SHP77 (cell line): ENCODE data around the gene YARS1.

ENCODE experiments used
- DNase-seq, 2 experiments: peaks; one replicate each; lab custom pipeline; 2025; lab: John Stamatoyannopoulos, UW

Gene YARS1

DNA sequence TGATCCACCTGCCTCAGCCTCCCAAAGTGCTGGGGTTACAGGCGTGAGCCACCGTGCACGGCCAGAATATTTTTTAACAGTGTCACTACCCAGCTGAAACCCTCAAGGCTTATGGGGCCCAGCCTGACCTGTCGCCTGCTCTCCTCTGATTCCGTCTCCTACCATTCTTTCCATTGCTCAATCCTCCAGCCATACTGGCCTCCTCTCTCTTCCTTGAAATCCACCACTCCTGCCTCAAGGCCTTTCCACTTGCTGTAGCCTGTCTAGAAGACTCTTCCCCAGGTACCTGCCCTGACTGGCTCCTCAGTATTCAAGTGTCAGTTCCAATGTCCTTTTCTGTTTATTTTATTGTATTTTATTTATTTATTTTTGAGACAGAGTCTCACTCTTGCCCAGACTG lies 53.9 kb downstream of the YARS1 start:
- no peak for DNase-seq

DNA sequence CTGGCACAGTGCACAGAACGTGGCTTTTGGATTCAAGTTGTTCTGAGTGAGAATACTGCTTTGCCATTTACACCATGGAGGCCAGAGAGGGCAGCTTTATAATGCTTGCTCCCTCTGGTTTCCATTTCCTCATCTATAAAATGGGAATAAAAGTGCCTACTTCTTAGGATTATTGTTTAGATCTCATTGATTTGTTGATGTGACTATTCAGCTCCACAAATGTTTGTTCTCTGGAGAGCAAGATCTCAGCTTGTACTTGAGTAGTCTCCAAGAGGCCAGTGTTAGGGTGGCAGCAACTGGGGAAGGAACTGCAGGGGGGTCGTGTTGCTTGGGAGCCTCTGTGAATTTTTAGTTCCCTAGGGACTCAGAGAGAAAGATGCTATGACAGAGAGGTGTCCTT lies 55.2 kb downstream of the YARS1 start:
- no peak for DNase-seq

DNA sequence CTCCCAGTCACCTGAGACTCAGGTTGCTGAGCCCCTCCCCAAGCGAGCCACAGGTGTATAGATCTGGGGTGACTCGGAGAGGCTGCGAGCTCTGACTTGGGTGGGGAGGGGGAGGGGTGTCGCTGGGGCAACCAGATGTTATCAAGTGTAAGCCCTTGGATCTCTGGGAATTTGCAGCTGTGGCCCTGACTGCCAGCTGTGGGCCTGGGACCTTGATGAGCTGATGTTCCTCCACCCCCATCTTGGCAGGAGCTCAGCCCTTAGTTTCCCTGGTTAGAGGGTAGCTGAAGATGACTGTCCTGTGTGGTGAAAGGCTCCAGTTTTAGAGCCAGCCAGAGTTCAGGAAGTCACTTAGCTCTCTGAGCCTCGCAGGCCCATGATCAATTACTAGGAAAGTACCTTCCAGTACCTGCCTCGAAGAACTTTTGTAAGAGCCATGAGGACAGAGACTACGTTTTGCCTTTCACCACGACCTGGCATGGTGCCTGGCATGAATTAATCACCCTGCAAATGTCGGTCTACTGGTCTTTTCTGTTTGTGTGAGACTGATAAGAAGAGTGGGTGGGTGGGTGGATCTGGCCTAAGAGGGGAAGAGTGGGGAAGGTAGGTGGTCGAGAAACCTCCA lies 55.8 kb downstream of the YARS1 start:
- no peak for DNase-seq

DNA sequence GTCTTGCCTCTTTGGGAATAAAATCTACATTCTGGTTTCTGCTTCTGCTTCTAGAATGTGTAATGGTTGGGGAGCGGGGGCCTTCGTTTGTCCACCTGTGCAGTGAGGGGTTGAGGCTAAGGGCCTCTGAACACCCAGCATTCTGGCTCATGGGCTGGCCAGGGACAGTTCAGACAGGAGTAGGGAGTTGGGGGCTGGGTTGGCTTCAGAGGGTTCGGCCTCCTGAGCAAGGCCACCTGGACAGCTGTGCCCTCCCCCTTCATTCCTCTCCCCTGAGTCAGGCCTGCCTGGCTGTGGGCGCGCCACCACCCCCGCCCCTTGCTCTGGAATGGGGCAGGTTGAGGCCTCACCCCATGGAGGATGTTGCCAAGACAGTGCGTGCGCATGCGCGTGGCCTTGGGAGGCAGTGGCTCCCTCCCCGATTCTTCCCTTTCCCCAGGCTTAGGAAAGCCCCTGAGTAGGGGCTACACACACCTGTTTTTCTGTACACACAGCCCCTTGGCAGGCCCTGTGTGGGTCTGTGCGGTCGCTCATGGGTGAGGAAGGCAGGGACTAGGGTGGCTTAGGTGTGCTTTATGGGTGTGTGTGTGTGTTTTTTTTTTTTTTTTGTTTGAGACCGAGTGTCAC lies 57.0 kb downstream of the YARS1 start:
- no peak for DNase-seq

DNA sequence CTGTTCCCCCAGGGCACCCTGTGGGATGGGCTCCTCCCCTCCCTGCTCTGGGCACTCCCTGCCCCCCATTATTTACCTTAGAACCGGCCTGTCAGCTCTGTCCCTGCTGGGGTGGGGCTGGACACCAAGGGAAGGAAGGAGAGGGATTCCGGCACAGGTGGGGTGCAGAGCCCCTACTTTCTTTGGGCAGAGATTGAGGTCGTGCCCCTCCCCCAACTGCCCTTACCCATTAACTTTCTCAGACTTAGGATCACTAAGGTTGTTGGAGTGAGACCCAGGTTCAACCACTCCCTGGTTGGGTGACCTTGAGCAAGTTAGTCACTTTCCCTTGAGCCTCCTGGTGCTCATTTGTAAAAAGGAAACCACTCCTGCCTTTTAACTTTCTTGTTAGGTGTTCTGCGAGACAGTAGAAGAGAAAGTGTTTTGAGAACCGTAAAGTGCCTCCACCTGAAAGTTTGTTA lies 57.6 kb downstream of the YARS1 start:
- no peak for DNase-seq

GRCh38 chr1:32758795-32759430 lies 58.2 kb downstream of the YARS1 start:
- DNase-seq: no peak

GRCh38 chr1:32758177-32758794 lies 58.9 kb downstream of the YARS1 start:
- no peak for DNase-seq

DNA sequence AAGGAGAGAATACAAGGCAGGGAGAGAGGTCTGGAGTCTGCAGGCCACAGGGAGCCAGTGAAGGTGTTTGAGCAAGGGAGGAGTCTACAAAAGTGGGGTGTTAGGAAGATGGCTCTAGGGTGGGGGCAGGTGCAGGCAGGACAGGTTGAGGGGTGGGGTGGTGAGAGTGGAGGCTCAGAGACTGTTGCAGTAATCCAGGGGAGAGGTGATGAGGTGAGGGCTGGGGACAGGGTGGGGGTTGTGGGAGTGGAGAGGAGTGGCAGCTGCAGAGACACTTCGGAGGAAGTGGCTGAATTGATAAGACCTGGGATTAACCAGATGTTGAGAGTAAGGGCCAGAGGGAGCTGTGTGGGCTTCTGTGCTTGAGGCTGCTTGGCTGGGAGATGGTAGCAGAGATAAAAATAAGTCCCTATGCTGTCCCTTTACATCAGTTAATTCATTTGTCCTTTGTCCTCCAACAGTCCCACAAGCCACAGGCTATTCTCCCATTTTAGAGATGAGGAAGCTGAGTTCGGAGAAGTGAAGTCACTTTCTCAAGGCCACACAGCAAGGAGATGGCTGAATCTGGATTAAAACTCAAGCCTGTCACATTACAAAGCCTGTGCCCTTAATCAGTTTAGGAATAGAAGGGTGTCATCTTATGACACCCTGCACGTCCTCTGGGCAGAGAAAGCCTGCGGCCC lies 59.8 kb downstream of the YARS1 start:
- no peak for DNase-seq

GRCh38 chr1:32755810-32756159 lies 61.4 kb downstream of the YARS1 start:
- no peak for DNase-seq

DNA sequence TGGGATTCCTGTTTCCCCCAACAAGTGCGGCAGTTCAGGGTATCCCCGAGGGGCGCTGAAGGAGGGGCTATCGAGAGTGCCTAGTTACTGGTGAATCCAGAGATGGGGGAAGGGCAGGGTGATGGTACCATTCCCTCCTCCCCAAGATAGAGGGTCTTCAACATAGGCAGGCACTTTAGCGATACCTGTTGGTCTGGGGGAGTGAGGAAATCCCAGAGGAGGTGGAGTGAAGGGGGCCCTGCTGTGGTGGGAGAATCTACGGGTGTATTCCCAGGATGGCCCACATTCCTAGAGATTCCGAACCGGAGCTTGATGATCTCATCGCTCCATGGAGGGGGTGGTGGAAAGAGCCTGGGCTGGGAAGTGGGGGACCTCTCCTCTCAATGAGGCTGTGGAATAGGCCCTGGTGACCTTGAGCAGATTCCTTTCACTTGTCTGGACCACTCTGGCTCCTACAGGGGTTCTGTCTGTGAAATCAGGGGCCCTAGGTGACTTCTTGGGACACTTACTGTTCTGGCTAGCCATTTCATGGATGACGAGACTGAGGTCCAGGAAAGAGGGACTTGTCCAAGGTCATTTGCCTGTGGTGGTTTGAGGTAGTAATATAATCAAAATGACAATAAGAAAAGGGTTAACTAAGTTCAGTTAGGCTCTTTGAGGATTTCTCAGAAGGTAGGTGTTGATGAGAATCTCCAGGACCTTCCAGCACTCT lies 61.9 kb downstream of the YARS1 start:
- no peak for DNase-seq

- no peak for DNase-seq
Measured at GRCh38 chr1:32754317-32755097, 62.7 kb downstream of the YARS1 start.

- DNase-seq: peak; percentile 67 to 78
Measured at GRCh38 chr1:32753532-32754316, 63.4 kb downstream of the YARS1 start.

GRCh38 chr1:32749771-32750170 lies 67.4 kb downstream of the YARS1 start:
- DNase-seq: no peak

DNA sequence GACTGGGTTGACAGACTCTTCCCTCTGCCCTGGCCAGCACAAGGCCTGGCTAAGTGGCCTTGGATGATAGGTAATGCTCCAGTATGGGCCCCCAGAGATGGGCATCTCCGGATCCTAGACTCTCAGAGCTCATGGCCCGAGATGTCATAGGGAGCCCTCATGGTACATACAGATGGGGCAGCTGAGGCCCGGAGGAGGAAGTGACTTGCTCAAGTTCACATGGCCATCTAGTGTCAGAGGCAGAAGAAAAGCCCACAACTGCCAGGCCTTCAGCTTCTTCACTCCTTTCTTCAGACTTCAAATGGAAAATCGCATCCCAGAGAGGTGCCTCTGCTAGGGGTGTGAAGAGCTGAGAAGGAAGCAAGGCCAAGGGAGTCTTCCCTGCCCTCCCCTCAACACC lies 67.8 kb downstream of the YARS1 start:
- no peak for DNase-seq

GRCh38 chr1:32748926-32749325 lies 68.2 kb downstream of the YARS1 start:
- no peak for DNase-seq

- no peak for DNase-seq
Measured at GRCh38 chr1:32748348-32748747, 68.8 kb downstream of the YARS1 start.

- DNase-seq: no peak
Measured at GRCh38 chr1:32746130-32746529, 71.0 kb downstream of the YARS1 start.

DNA sequence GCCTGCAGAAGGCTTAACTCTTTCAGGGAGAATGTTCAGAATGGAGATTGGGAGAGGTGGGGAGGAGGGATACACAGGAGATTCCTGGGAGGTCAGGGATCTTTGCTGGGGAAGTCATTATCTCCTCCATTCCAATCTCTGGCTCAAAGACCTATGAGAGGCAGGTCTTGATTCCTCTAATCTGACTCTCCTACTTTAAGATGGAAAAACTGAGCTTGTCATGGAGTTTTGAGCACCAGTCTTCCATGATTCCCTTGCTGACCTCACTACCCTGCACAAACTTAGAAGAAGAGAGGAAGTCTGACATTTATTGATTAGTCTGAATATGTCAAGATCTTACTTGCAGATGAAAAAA lies 73.1 kb downstream of the YARS1 start:
- no peak for DNase-seq

- DNase-seq: no peak
Measured at GRCh38 chr1:32743380-32744070, 73.6 kb downstream of the YARS1 start.

- no peak for DNase-seq
Measured at GRCh38 chr1:32742956-32743355, 74.2 kb downstream of the YARS1 start.
